Hair follicle dermal papilla cell (primary cell): Measurements from ENCODE around the gene BIRC2. TPM values are rescaled to one million over a fixed set of nuclear protein-coding genes. Genes with fewer than 3 reads are reported as not detected.

Experiments used
- small RNA-seq: library from RNA; depleted of rRNA; stranded (forward); fragments of <200 nt; gene quantifications from one replicate; pipeline ENCODE3, GENCODE V24; 2012
- total RNA-seq: library from RNA; depleted of rRNA; stranded (reverse); fragments of >200 nt; gene quantifications from 2 replicates; pipeline ENCODE4 v1.2.3, GENCODE V29; 2012

Gene BIRC2
- 59.4 and 77.9 TPM in 2 replicates for total RNA-seq

DNA sequence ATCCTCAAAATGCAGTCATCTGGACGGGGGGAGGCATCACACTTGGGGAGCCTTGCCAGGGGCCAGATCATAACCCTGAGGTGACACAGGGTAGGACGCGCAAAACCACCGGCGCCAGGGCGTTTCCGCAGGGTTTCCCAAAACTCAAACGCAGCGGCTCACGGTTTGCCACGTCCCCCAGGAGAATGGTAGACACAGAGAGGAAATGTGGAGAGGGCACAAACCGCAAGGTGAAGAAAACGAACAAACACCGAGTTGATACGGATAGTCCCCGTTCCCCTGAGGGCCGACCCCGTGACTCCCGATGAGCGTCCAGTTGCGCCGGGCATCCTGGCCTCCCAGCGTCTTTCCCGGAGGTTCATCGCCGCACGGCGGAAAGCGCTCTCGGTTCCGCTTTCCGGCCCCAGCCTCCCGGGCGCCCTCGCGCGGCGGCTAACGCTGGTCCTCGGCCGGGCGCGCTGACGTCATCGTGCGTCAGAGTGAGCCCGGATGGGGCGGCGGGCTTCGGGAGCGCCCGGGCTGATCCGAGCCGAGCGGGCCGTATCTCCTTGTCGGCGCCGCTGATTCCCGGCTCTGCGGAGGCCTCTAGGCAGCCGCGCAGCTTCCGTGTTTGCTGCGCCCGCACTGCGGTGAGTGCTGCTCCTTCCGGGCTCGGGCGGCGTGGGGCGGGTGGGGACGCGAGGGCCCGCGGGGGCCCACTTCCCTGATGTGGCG is at the start of gene BIRC2:
Gene BIRC2, plus strand, starts transcription at position 467 of the 714 bp plus-strand sequence. CDS start 2,641 bp downstream, outside the sequence.

DNA sequence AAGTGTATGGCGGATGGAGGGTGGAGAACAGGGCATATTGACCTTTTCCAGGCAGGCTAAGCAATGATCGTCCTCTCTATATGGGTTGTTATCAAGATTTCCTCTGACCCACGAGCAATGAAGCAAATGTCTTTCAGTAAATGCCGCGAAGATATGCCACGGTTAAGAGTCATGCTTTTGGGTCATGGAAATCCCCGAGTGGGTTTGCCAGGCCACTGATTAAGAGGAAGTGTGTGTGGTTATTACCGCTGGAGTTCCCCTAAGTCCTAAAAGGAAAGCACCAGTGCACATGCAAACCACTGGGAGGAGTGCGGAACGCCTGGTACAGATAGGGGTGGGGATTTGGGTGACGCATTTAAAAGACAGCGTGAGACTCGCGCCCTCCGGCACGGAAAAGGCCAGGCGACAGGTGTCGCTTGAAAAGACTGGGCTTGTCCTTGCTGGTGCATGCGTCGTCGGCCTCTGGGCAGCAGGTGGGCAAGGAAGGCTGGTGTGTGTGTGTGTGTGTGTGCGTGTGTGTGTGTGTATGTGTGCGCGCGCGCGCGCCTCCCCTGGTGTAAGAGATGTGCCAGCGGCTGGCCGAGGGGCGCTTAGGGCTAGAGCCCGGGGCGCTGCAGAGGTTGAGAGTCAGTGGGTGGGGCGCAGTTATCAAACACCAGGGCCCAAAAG is 29.8 kb upstream of the BIRC2 start, which contains the start of gene BIRC3:
Gene BIRC3, plus strand, starts transcription at position 386 of the 669 bp plus-strand sequence. CDS start 7,026 bp downstream, outside the sequence.

Small RNA genes lying within 50 kb of the gene (small RNA-seq; reads per million reads assigned to genes)
- gene AP000942.3 (not detected), gene AP000942.4 (not detected), gene RNU6-952P (not detected)

Other genes with a start within 250 kb of the BIRC2 start
- gene YAP1, start 236.8 kb upstream of the BIRC2 start, total RNA-seq, result 234 and 295 TPM in 2 replicates
- 1.1 and 1.8 TPM in 2 replicates for gene BIRC3, start 29.7 kb upstream of the BIRC2 start, total RNA-seq
- gene TMEM123, start 105.6 kb downstream of the BIRC2 start, total RNA-seq, result 72.1 and 82.1 TPM in 2 replicates
- gene MMP7, start 183.5 kb downstream of the BIRC2 start, total RNA-seq, result not detected in 2 replicates